HG03066 (cell line): ENCODE measurements around the gene CSF3R.
A peak's percentile ranks its signal among the peaks of the same experiment; 100 is the strongest.

ENCODE experiments used
- ATAC-seq: cut with Tn5 transposase; IDR thresholded peaks from one replicate; pipeline ENCODE4 v1.9.1; 2021; ENCODE audit warnings: low read depth; ENCODE audit not compliant: unreplicated experiment

Gene CSF3R

GRCh38 chr1:36463803-36464604 is 18.7 kb downstream of the CSF3R start, which contains the start of gene MRPS15:
Gene MRPS15, minus strand, starts transcription at chr1:36464384. Its CDS starts 109 bp downstream, at chr1:36464275.
- peak; percentile 90 for ATAC-seq

- ATAC-seq = no peak
Observed at GRCh38 chr1:36463463-36463802, 19.3 kb downstream of the CSF3R start.

GRCh38 chr1:36458910-36459309 is 23.8 kb downstream of the CSF3R start:
- ATAC-seq = no peak

- ATAC-seq = no peak
Observed at GRCh38 chr1:36457691-36458090, 25.0 kb downstream of the CSF3R start.

- ATAC-seq = no peak
Observed at GRCh38 chr1:36456391-36456928, 26.3 kb downstream of the CSF3R start.

- ATAC-seq = no peak
Observed at GRCh38 chr1:36455386-36455785, 27.3 kb downstream of the CSF3R start.

GRCh38 chr1:36453600-36454388 is 28.9 kb downstream of the CSF3R start:
- no peak for ATAC-seq

GRCh38 chr1:36453051-36453450 is 29.7 kb downstream of the CSF3R start:
- ATAC-seq = no peak

GRCh38 chr1:36450919-36451305 is 31.8 kb downstream of the CSF3R start:
- ATAC-seq = no peak

- ATAC-seq = peak; percentile 96
Observed at GRCh38 chr1:36450270-36450918, 32.3 kb downstream of the CSF3R start, which contains the start of gene OSCP1. Gene OSCP1, minus strand, starts transcription at chr1:36450451. Its CDS starts 82 bp downstream, at chr1:36450369.

- no peak for ATAC-seq
Observed at GRCh38 chr1:36448530-36449056, 34.1 kb downstream of the CSF3R start.

- no peak for ATAC-seq
Observed at GRCh38 chr1:36447450-36447849, 35.3 kb downstream of the CSF3R start.

GRCh38 chr1:36446746-36447145 is 36.0 kb downstream of the CSF3R start:
- ATAC-seq = no peak

- ATAC-seq = no peak
Observed at GRCh38 chr1:36446271-36446670, 36.4 kb downstream of the CSF3R start.

- no peak for ATAC-seq
Observed at GRCh38 chr1:36443297-36443696, 39.4 kb downstream of the CSF3R start.

GRCh38 chr1:36442337-36442736 is 40.4 kb downstream of the CSF3R start:
- ATAC-seq = no peak

GRCh38 chr1:36440646-36441045 is 42.1 kb downstream of the CSF3R start:
- no peak for ATAC-seq

GRCh38 chr1:36440044-36440443 is 42.7 kb downstream of the CSF3R start:
- ATAC-seq = no peak

- ATAC-seq = no peak
Observed at GRCh38 chr1:36438715-36439114, 44.0 kb downstream of the CSF3R start.

GRCh38 chr1:36436821-36437220 is 45.9 kb downstream of the CSF3R start:
- ATAC-seq = no peak

- no peak for ATAC-seq
Observed at GRCh38 chr1:36433102-36433501, 49.6 kb downstream of the CSF3R start.
